NCI-H345 (cell line): ENCODE data around the gene MAST3.
A peak's percentile ranks its signal among the peaks of the same experiment; 100 is the strongest.

Source experiments
- DNase-seq: peaks from one replicate; lab custom pipeline; 2025; lab: John Stamatoyannopoulos, UW

MAST3 gene

GRCh38 chr19:18097217-18097992 is at the start of gene MAST3:
TSS of gene MAST3 (plus strand) at chr19:18097778. CDS start at chr19:18097793, 15 bp downstream.
- peak; percentile 75 for DNase-seq

- no peak for DNase-seq
Measured at GRCh38 chr19:18049385-18049784, 48.2 kb upstream of the MAST3 start.

GRCh38 chr19:18051887-18052286 is 45.7 kb upstream of the MAST3 start:
- DNase-seq, result no peak

- DNase-seq, result no peak
Measured at GRCh38 chr19:18053576-18054219, 43.9 kb upstream of the MAST3 start.

- no peak for DNase-seq
Measured at GRCh38 chr19:18055967-18056366, 41.6 kb upstream of the MAST3 start.

- no peak for DNase-seq
Measured at GRCh38 chr19:18057557-18057956, 40.0 kb upstream of the MAST3 start.

GRCh38 chr19:18058208-18059009 is 39.2 kb upstream of the MAST3 start:
- DNase-seq, result peak; percentile 45

GRCh38 chr19:18059297-18059696 is 38.3 kb upstream of the MAST3 start:
- no peak for DNase-seq

- no peak for DNase-seq
Measured at GRCh38 chr19:18059902-18060301, 37.7 kb upstream of the MAST3 start.

- DNase-seq, result no peak
Measured at GRCh38 chr19:18060472-18060871, 37.1 kb upstream of the MAST3 start.

- peak; percentile 32 for DNase-seq
Measured at GRCh38 chr19:18062028-18062427, 35.5 kb upstream of the MAST3 start.

GRCh38 chr19:18063463-18063862 is 34.1 kb upstream of the MAST3 start:
- no peak for DNase-seq

- no peak for DNase-seq
Measured at GRCh38 chr19:18065173-18065495, 32.4 kb upstream of the MAST3 start.

GRCh38 chr19:18068395-18068794 is 29.2 kb upstream of the MAST3 start:
- no peak for DNase-seq

GRCh38 chr19:18069383-18069782 is 28.2 kb upstream of the MAST3 start:
- DNase-seq, result no peak

GRCh38 chr19:18070181-18070580 is 27.4 kb upstream of the MAST3 start:
- no peak for DNase-seq

GRCh38 chr19:18072335-18072734 is 25.2 kb upstream of the MAST3 start:
- DNase-seq, result no peak

GRCh38 chr19:18073197-18073596 is 24.4 kb upstream of the MAST3 start:
- no peak for DNase-seq

GRCh38 chr19:18074192-18074591 is 23.4 kb upstream of the MAST3 start:
- DNase-seq, result no peak

GRCh38 chr19:18083929-18084684 is 13.5 kb upstream of the MAST3 start:
- DNase-seq, result no peak

- DNase-seq, result no peak
Measured at GRCh38 chr19:18085702-18086457, 11.7 kb upstream of the MAST3 start.
